ENCODE measurements around the gene ORM2.

Gene ORM2

GRCh38 chr9:114284316-114285060 is 45.2 kb upstream of the ORM2 start:
- no peak for DNase-seq (ENCODE audit: low read depth)
- TF ChIP-seq, protein P1, sequence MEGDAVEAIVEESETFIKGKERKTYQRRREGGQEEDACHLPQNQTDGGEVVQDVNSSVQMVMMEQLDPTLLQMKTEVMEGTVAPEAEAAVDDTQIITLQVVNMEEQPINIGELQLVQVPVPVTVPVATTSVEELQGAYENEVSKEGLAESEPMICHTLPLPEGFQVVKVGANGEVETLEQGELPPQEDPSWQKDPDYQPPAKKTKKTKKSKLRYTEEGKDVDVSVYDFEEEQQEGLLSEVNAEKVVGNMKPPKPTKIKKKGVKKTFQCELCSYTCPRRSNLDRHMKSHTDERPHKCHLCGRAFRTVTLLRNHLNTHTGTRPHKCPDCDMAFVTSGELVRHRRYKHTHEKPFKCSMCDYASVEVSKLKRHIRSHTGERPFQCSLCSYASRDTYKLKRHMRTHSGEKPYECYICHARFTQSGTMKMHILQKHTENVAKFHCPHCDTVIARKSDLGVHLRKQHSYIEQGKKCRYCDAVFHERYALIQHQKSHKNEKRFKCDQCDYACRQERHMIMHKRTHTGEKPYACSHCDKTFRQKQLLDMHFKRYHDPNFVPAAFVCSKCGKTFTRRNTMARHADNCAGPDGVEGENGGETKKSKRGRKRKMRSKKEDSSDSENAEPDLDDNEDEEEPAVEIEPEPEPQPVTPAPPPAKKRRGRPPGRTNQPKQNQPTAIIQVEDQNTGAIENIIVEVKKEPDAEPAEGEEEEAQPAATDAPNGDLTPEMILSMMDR (IDR thresholded peaks at IDR 0.05; ENCODE audit: low read depth, low read length, missing control alignments): no peak
- no peak overlapping the region for H3K4me3 ChIP-seq (ENCODE audit: low read depth, low read length)

DNA sequence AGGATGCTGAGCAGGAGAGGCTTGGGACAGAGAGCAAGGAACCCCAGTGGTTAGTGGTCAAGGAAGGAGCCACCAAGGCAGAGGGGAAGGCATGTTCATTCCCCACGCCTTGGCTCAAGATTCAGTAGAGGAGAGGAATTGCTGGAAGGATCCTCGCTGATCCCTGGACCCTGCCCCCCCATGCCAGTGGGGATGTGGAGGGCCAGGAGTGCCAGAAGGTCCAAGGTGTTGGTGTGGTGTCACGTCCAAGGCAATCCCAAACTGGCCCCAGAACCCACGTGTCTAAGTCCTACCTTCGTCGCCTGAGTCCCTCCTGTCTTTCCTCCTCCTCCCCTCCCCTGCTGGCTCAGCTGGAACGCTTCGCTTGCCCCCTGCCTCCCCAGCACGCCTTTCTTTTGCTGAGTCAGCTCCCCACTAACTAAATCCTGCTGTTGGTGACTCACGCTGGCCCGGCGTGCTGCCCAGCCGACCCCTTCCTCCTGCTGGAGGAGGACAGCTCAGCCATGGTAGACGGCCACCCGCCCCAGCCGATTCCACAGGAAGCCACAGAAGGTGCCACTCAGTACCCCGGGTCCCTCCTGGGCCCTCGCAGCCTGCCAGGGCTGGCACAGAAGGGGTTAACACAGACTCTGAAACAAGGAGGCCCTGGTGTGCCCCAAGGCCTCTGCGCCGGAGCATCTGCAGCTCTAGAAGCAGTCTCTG is 44.4 kb upstream of the ORM2 start:
- TF ChIP-seq, protein P1 (IDR thresholded peaks at IDR 0.05; ENCODE audit: low read depth, low read length, missing control alignments): no peak
- H3K4me3 ChIP-seq (ENCODE audit: low read depth, low read length): no peak overlapping the region
- DNase-seq (ENCODE audit: low read depth): no peak

DNA sequence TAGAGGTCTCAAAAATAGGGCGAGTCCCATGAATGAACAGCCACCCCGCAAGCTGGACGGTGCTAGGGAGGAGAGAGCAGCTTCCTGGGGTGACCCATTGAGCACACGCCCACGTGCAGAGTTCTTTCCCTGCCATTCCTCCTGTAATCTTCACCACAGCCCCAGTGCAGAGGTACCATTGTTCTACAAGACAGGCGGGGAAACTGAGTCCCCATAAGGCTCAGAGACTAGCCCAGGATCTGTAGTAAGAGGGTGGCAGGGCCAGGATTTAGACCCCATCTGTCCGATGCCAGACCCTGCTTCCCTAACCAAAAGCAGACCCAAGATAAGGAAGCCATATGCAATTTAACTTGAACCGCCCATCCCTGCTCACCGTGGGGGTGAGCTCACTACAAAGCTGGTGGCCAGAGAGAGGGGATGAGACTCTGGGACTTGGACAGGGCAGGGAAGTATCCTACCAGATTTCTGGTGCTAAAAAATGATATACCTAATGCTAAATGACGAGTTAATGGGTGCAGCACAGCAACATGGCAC is 43.5 kb upstream of the ORM2 start:
- H3K4me3 ChIP-seq (ENCODE audit: low read depth, low read length): no peak overlapping the region
- TF ChIP-seq, protein P1 (IDR thresholded peaks at IDR 0.05; ENCODE audit: low read depth, low read length, missing control alignments): no peak

GRCh38 chr9:114287001-114287762 is 42.5 kb upstream of the ORM2 start:
- no peak for DNase-seq (ENCODE audit: low read depth)
- TF ChIP-seq, protein P1 (IDR thresholded peaks at IDR 0.05; ENCODE audit: low read depth, low read length, missing control alignments): no peak
- no peak overlapping the region for H3K4me3 ChIP-seq (ENCODE audit: low read depth, low read length)

More for the DNA sequence above, 43.5 kb upstream of the ORM2 start:
- no peak for DNase-seq (ENCODE audit: low read depth)

- DNase-seq (ENCODE audit: low read depth): no peak
- TF ChIP-seq, protein P1 (IDR thresholded peaks at IDR 0.05; ENCODE audit: low read depth, low read length, missing control alignments): no peak
- H3K4me3 ChIP-seq (ENCODE audit: low read depth, low read length): no peak overlapping the region
These were observed 41.9 kb upstream of the ORM2 start for GRCh38 chr9:114287763-114288192.

GRCh38 chr9:114288193-114289091 is 41.2 kb upstream of the ORM2 start:
- no peak overlapping the region for H3K4me3 ChIP-seq (ENCODE audit: low read depth, low read length)
- TF ChIP-seq, protein P1 (IDR thresholded peaks at IDR 0.05; ENCODE audit: low read depth, low read length, missing control alignments): no peak
- no peak for DNase-seq (ENCODE audit: low read depth)

Measured in GM12864 (cell line).